AG04450 (cell line): ENCODE data around the gene ACKR3. TPM values are rescaled to one million over a fixed set of nuclear protein-coding genes. Genes with fewer than 3 reads are reported as not detected.

Experiments used
- CTCF ChIA-PET: fragments of 300-600, 350-600 bp; formaldehyde crosslinking; extraction: SDS; loops from one replicate; lab custom pipeline; 2022; ENCODE audit warnings: antibody characterized with exemption, inconsistent platforms; lab: Charles Lee
- POLR2A ChIA-PET: fragments of 350-600 bp; formaldehyde crosslinking; extraction: SDS; loops from one replicate; lab custom pipeline; 2021; ENCODE audit warnings: antibody characterized with exemption, inconsistent platforms; lab: Yijun Ruan, JAX
- DNase-seq: peaks from one replicate; pipeline ENCODE4 v3.0.0-alpha.2; 2011; ENCODE audit warnings: low read depth, low spot score
- H3K27ac ChIP-seq: one replicate; pipeline ENCODE4 v1.5.1; 2012; ENCODE audit warnings: low read depth, low read length, control low read depth
- H3K27me3 ChIP-seq: one replicate; pipeline ENCODE4 v1.6.0; 2012; ENCODE audit warnings: low read length; ENCODE audit not compliant: control insufficient read depth, insufficient read depth
- H3K4me3 ChIP-seq: 2 replicates; pipeline ENCODE4 v1.5.1; 2011; ENCODE audit warnings: mild to moderate bottlenecking, low read depth, low read length, control low read depth
- H3K9me3 ChIP-seq: 2 replicates; pipeline ENCODE4 v1.5.1; 2012; ENCODE audit warnings: low read length; ENCODE audit not compliant: control insufficient read depth, insufficient read depth
- polyA plus RNA-seq: library from polyadenylated mRNA; depleted of rRNA; stranded (reverse); fragments of >200 nt; gene quantifications from 2 replicates; pipeline ENCODE4 v1.2.3, GENCODE V29; 2011
- TF ChIP-seq, protein P1 (sequence below): IDR thresholded peaks from 2 replicates; pipeline ENCODE4 v1.5.1; 2011; ENCODE audit warnings: low read depth, low read length, control low read depth, inconsistent platforms

ACKR3 gene
- polyA plus RNA-seq, 1 experiment, result 0.07 TPM

DNA sequence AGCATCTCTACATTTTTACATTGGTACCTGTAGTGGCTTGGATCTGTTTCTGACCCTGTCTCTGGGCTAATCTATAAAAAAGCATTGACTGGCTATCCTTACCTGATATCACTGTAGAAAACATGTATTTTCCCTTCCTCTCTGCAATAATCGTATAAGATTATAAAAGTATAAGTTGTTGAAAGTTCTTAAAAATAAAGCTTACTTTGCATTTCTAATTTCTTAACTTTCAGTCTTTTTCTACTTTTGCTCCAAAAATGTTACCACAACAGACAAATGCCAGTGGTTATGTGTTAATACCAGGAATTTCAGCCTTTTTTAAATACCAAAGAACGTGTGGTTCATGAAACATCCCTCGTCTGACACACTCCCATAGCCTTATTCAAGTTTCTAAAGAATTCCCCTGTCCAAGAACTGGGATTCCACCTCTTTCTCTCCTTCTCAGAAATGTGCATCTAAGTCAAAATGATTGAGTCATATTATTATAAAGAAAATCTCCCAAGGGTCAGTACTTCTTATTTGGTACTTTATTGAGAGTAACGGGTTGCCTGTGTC lies 28.5 kb upstream of the ACKR3 start:
- Histone ChIP-seq H3K27ac (no peak overlapping the region), H3K9me3 (no peaks in the 10 kb centered on the region), H3K4me3 (no peak overlapping the region), H3K27me3 (peaks cover 2% of the 10 kb centered on the region)
- TF ChIP-seq, protein P1, sequence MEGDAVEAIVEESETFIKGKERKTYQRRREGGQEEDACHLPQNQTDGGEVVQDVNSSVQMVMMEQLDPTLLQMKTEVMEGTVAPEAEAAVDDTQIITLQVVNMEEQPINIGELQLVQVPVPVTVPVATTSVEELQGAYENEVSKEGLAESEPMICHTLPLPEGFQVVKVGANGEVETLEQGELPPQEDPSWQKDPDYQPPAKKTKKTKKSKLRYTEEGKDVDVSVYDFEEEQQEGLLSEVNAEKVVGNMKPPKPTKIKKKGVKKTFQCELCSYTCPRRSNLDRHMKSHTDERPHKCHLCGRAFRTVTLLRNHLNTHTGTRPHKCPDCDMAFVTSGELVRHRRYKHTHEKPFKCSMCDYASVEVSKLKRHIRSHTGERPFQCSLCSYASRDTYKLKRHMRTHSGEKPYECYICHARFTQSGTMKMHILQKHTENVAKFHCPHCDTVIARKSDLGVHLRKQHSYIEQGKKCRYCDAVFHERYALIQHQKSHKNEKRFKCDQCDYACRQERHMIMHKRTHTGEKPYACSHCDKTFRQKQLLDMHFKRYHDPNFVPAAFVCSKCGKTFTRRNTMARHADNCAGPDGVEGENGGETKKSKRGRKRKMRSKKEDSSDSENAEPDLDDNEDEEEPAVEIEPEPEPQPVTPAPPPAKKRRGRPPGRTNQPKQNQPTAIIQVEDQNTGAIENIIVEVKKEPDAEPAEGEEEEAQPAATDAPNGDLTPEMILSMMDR, result no peak
- no peak for DNase-seq
- POLR2A ChIA-PET, result no interaction called here
- CTCF ChIA-PET, result no interaction called here

DNA sequence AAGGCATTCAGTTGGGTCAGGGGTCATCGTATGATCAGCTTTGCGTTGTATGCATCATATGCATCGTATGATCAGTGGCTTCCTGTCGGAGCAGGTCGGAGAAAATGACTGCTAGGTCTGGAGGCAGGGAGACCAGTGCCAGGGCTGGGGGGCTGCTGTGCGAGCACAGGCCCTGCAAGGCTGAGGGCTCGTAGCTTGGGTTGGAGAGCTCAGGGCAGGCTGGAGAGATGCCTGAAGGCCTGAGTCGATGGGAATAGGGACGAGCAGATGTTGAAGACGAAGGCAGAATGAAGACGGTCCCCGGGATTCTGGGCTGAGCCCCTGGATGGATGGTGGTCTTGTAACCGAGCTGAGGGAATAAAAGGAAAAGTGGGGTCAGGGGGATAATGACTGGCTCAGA lies 25.3 kb upstream of the ACKR3 start:
- CTCF ChIA-PET, result no interaction called here
- Histone ChIP-seq H3K4me3 (no peak overlapping the region), H3K27ac (no peak overlapping the region), H3K9me3 (no peaks in the 10 kb centered on the region), H3K27me3 (peaks cover 2% of the 10 kb centered on the region)
- no peak for DNase-seq
- POLR2A ChIA-PET, result no interaction called here
- TF ChIP-seq, protein P1, result no peak

DNA sequence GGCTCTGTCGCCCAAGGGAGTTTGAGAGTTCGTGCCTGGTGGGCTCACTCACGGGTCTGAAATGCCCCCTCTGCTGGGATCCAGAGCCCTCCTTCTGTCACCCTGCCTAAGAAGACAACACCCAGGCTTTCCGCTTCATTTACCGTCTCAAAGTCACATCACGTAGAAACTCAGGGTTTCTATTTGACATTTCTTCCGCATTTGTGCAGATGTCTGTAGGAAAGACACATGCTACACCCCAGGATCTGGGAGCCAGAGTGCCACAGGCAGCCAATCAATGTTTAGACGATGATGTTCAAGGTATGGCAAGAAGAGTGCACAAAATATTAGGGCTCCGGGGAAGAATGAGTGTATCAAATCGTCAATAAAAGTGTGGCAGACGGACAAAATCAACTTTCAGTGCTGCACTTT lies 24.4 kb upstream of the ACKR3 start:
- Histone ChIP-seq H3K9me3 (no peaks in the 10 kb centered on the region), H3K27me3 (peaks cover 2% of the 10 kb centered on the region), H3K27ac (no peak overlapping the region), H3K4me3 (no peak overlapping the region)
- POLR2A ChIA-PET, result no interaction called here
- TF ChIP-seq, protein P1, result no peak
- CTCF ChIA-PET, result no interaction called here
- no peak for DNase-seq

DNA sequence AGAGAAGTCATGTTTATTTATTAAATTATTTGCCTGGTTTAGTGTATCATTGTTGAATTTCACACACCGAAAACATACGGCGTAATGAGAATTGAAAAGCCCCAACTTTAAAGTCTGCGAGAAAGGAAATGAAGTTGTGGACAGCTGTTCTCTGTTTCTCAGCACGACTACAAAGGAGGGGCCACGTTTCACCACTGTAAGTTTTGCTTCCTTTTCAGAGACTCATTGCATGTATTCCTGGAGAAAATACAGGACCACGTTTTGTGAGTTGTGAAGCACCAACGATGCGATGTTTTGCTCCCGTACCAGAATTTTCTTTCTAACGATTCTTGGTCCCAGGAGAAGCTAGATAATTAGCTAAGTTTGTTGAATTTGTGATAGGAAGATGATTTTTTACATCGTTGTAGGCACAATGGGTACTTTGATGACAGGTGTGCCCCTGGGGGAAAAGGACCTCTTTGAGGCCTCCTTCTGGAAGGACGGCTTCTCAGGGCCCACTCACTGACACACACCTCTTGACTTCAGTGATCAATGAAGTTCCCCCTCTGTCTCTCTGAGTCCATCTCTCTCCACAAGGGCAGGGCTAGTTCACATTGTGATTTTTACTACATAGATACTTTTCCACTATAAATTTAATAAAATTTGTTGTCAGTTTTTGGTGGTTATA lies 23.7 kb upstream of the ACKR3 start:
- H3K27me3 ChIP-seq, result peaks cover 2% of the 10 kb centered on the region
- no peak overlapping the region for H3K27ac ChIP-seq
- TF ChIP-seq, protein P1, result no peak
- ChIA-PET CTCF (no interaction called here), POLR2A (no interaction called here)
- no peak for DNase-seq
- H3K4me3 ChIP-seq, result no peak overlapping the region
- H3K9me3 ChIP-seq, result no peaks in the 10 kb centered on the region

DNA sequence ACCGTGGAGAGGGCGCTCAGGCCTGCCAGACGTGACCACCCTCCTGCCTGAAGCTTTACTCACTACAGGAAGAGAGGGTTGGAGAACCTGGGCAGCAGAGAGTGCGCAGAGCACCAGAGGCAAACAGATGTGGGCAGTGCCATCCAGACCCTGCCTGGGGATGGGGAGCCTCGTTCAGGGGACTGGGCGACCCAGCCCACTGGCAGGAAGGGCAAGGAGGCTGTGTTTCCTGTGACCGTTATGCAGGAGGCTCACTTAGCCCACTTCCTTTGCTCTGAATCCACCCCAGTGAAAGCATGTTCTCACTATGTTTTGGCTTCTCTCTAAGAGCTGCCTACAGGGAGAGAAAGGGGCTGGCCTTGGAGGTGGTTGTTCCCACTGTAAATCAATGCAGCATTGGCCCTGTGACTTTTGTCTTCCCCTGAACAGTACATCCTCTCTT lies 23.0 kb upstream of the ACKR3 start:
- no peaks in the 10 kb centered on the region for H3K9me3 ChIP-seq
- H3K4me3 ChIP-seq, result no peak overlapping the region
- DNase-seq, result no peak
- POLR2A ChIA-PET, result no interaction called here
- H3K27ac ChIP-seq, result no peak overlapping the region
- CTCF ChIA-PET, result no interaction called here
- peaks cover 2% of the 10 kb centered on the region for H3K27me3 ChIP-seq
- TF ChIP-seq, protein P1, result no peak
